Smooth muscle cell of trachea (primary cell): ENCODE data around the gene MLX. TPM values are rescaled to one million over a fixed set of nuclear protein-coding genes. Genes with fewer than 3 reads are reported as not detected.

Experiments
- total RNA-seq: library from RNA; depleted of rRNA; stranded (reverse); fragments of >200 nt; gene quantifications from 2 replicates; pipeline ENCODE4 v1.2.1, GENCODE V29; 2014

Gene MLX
- 32.9 and 36.7 TPM in 2 replicates for total RNA-seq

GRCh38 chr17:42566883-42567573, at the start of gene MLX:
Gene MLX (plus strand): TSS chr17:42567100. CDS start chr17:42567125, 25 bp downstream.

GRCh38 chr17:42536048-42536371, 30.9 kb upstream of the MLX start, which contains the start of gene NAGLU:
Gene NAGLU (plus strand): TSS chr17:42536241. CDS start chr17:42536273, 32 bp downstream.

GRCh38 chr17:42552736-42553135, 14.2 kb upstream of the MLX start, which contains the start of gene HSD17B1:
Gene HSD17B1 (plus strand): TSS chr17:42552923. CDS start chr17:42552934, 11 bp downstream.

GRCh38 chr17:42561897-42562387, 5.0 kb upstream of the MLX start, which contains the start of gene COASY:
Gene COASY (plus strand): TSS chr17:42562148. CDS start chr17:42562623, 475 bp downstream.

GRCh38 chr17:42577532-42578281, 10.8 kb downstream of the MLX start, which contains the start of gene PSMC3IP:
Gene PSMC3IP (minus strand): TSS chr17:42577729. CDS start chr17:42577686, 43 bp downstream.

GRCh38 chr17:42609182-42609813, 42.4 kb downstream of the MLX start, which contains the start of the genes RETREG3 and TUBG1:
Gene RETREG3 (minus strand): TSS chr17:42609374. CDS start chr17:42609324, 50 bp downstream.
Gene TUBG1 (plus strand): TSS chr17:42609683. CDS start chr17:42609738, 55 bp downstream.

Other genes with a start within 250 kb of the MLX start
- gene STAT3, start 178.7 kb upstream of the MLX start, total RNA-seq = 87.0 and 146 TPM in 2 replicates
- 586 and 703 TPM in 2 replicates for gene CAVIN1, start 143.8 kb upstream of the MLX start, total RNA-seq
- 55.3 and 73.6 TPM in 2 replicates for gene ATP6V0A1, start 108.2 kb upstream of the MLX start, total RNA-seq
- 60.9 and 61.7 TPM in 2 replicates for gene NAGLU, start 30.9 kb upstream of the MLX start, total RNA-seq
- gene HSD17B1, start 14.2 kb upstream of the MLX start, total RNA-seq = 1.5 and 1.8 TPM in 2 replicates
- gene COASY, start 5.0 kb upstream of the MLX start, total RNA-seq = 18.5 and 25.1 TPM in 2 replicates
- gene PSMC3IP, start 10.6 kb downstream of the MLX start, total RNA-seq = 3.1 and 5.5 TPM in 2 replicates
- 50.0 and 76.7 TPM in 2 replicates for gene RETREG3, start 42.3 kb downstream of the MLX start, total RNA-seq
- 28.5 and 31.8 TPM in 2 replicates for gene TUBG1, start 42.6 kb downstream of the MLX start, total RNA-seq
- 12.2 and 12.7 TPM in 2 replicates for gene TUBG2, start 92.2 kb downstream of the MLX start, total RNA-seq
- gene PLEKHH3, start 109.9 kb downstream of the MLX start, total RNA-seq = 22.3 and 28.7 TPM in 2 replicates
- 6.3 and 6.4 TPM in 2 replicates for gene CCR10, start 114.7 kb downstream of the MLX start, total RNA-seq
- gene CNTNAP1, start 115.4 kb downstream of the MLX start, total RNA-seq = 43.6 and 45.0 TPM in 2 replicates
- gene EZH1, start 177.9 kb downstream of the MLX start, total RNA-seq = 25.6 and 28.1 TPM in 2 replicates
- gene RAMP2, start 194.1 kb downstream of the MLX start, total RNA-seq = not detected in 2 replicates
- 53.6 and 67.3 TPM in 2 replicates for gene VPS25, start 206.3 kb downstream of the MLX start, total RNA-seq
- gene WNK4, start 213.5 kb downstream of the MLX start, total RNA-seq = 0.29 and 0.33 TPM in 2 replicates
- 70.1 and 80.4 TPM in 2 replicates for gene COA3, start 231.6 kb downstream of the MLX start, total RNA-seq
- gene CNTD1, start 231.8 kb downstream of the MLX start, total RNA-seq = 0.66 TPM in 1 of 2 replicates, not detected in the other